Left ventricle myocardium superior (tissue), 1 donor: ENCODE measurements around the gene RGS19. TPM values are rescaled to one million over a fixed set of nuclear protein-coding genes. Genes with fewer than 3 reads are reported as not detected.
A peak's percentile ranks its signal among the peaks of the same experiment; 100 is the strongest.

ENCODE experiments used
- ATAC-seq: fragments of 200-7000 bp; cut with Tn5 transposase; one replicate; pipeline ENCODE4 v1.9.1; 2020; ENCODE audit warnings: mild to moderate bottlenecking, moderate library complexity
- DNase-seq: peaks from one replicate; pipeline ENCODE4 v3.0.0-alpha.2; 2020
- intact Hi-C: fragments of 100-400 bp; cut with micrococcal nuclease; formaldehyde crosslinking; loops from one replicate; pipeline ENCODE4 v1.11.0; 2022
- total RNA-seq: library from RNA; stranded (reverse); fragmentation: NEBNext Ultra II Directional; extraction: Animal tissue kit (Norgen Biotek cat#: 25700); gene quantifications from one replicate; pipeline ENCODE4 v1.2.1, GENCODE V29; 2021
- donor health status: DM: no; HTN: yes; CAD: no; lungs with severe emphysema.

The RGS19 gene
- total RNA-seq, 1 donor from 2014 or later: 5.4 TPM

- peak; percentile 20 for DNase-seq
- intact Hi-C loops: no loop called here
- ATAC-seq: no peak
These were observed 30.6 kb upstream of the RGS19 start for GRCh38 chr20:64109831-64110391.

- intact Hi-C loops: no loop called here
- ATAC-seq (no peak), DNase-seq (peak; percentile 21)
These were observed 29.7 kb upstream of the RGS19 start for GRCh38 chr20:64108731-64109681.

- intact Hi-C loops: no loop called here
- ATAC-seq (no peak), DNase-seq (peak; percentile 15)
These were observed 28.6 kb upstream of the RGS19 start for GRCh38 chr20:64107736-64108457.

GRCh38 chr20:64106981-64107735 lies 27.8 kb upstream of the RGS19 start, which contains the start of gene NPBWR2:
TSS of gene NPBWR2 (minus strand) at chr20:64107565. CDS start at chr20:64106831, 734 bp downstream.
- peak; percentile 25 for DNase-seq
- ATAC-seq: no peak
- intact Hi-C loops: no loop called here

GRCh38 chr20:64106435-64106961 lies 27.2 kb upstream of the RGS19 start:
- intact Hi-C loops: no loop called here
- ATAC-seq (no peak), DNase-seq (peak; percentile 22)

GRCh38 chr20:64105846-64106434 lies 26.6 kb upstream of the RGS19 start:
- intact Hi-C loops: no loop called here
- DNase-seq (no peak), ATAC-seq (no peak)

- DNase-seq (peak; percentile 14), ATAC-seq (no peak)
- intact Hi-C loops: no loop called here
These were observed 25.5 kb upstream of the RGS19 start for GRCh38 chr20:64104667-64105451.

- ATAC-seq (no peak), DNase-seq (peak; percentile 13)
- intact Hi-C loops: no loop called here
These were observed 24.8 kb upstream of the RGS19 start for GRCh38 chr20:64103871-64104666.

- peak; percentile 42 for DNase-seq
- intact Hi-C loops: no loop called here
These were observed 23.5 kb upstream of the RGS19 start for GRCh38 chr20:64102647-64103354.

GRCh38 chr20:64101731-64102621 lies 22.7 kb upstream of the RGS19 start:
- DNase-seq: peak; percentile 72
- intact Hi-C loops: no loop called here
- ATAC-seq: peak; percentile 80

More at GRCh38 chr20:64102647-64103354, 23.5 kb upstream of the RGS19 start:
- peak; percentile 67 for ATAC-seq

- intact Hi-C loops: no loop called here
- DNase-seq (peak; percentile 9), ATAC-seq (no peak)
These were observed 21.8 kb upstream of the RGS19 start for GRCh38 chr20:64100946-64101688.

GRCh38 chr20:64100566-64100888 lies 21.2 kb upstream of the RGS19 start:
- DNase-seq (no peak), ATAC-seq (no peak)
- intact Hi-C loops: no loop called here

- intact Hi-C loops: no loop called here
- DNase-seq (peak; percentile 12), ATAC-seq (no peak)
These were observed 20.7 kb upstream of the RGS19 start for GRCh38 chr20:64099880-64100565.

GRCh38 chr20:64099086-64099786 lies 19.9 kb upstream of the RGS19 start:
- peak; percentile 16 for DNase-seq
- ATAC-seq: no peak
- intact Hi-C loops: no loop called here
